Liver (tissue), 9 donors: ENCODE data around the gene RDX. TPM values are rescaled to one million over a fixed set of nuclear protein-coding genes. Genes with fewer than 3 reads are reported as not detected.

Experiments
- DNase-seq: peaks from one replicate; pipeline ENCODE4 v3.0.0-alpha.2; 2017; ENCODE audit warnings: low spot score
- H3K27ac ChIP-seq, 2 donors: one replicate each; pipeline ENCODE4 v1.7.0; 2013; ENCODE audit warnings: inconsistent platforms in 2 of 2, low read length in 2 of 2, control low read depth in 1 of 2, low read depth in 1 of 2, mild to moderate bottlenecking in 1 of 2
- H3K27me3 ChIP-seq, 4 donors: one replicate each; pipeline versions ENCODE4 v1.6.1 to v1.7.0; 2013; ENCODE audit warnings: low read length in 3 of 4, inconsistent platforms in 1 of 4, mild to moderate bottlenecking in 1 of 4, moderate library complexity in 1 of 4; ENCODE audit not compliant: control insufficient read depth in 4 of 4, insufficient read depth in 4 of 4
- H3K36me3 ChIP-seq, 4 donors: one replicate each; pipeline versions ENCODE4 v1.6.1 to v1.7.0; 2013; ENCODE audit warnings: low read length in 3 of 4, mild to moderate bottlenecking in 3 of 4, low read depth in 1 of 4, moderate library complexity in 1 of 4; ENCODE audit not compliant: control insufficient read depth in 4 of 4, insufficient read depth in 3 of 4
- H3K4me1 ChIP-seq, 4 donors: one replicate each; pipeline versions ENCODE4 v1.6.1 to v1.7.0; 2013; ENCODE audit warnings: low read length in 3 of 4, mild to moderate bottlenecking in 3 of 4, moderate library complexity in 1 of 4; ENCODE audit not compliant: control insufficient read depth in 4 of 4, insufficient read depth in 4 of 4
- H3K4me3 ChIP-seq, 3 donors: one replicate each; pipeline versions ENCODE4 v1.6.1 to v1.7.0; 2013; ENCODE audit warnings: low read length in 3 of 3, control low read depth in 1 of 3, low read depth in 1 of 3, mild to moderate bottlenecking in 1 of 3
- H3K9ac ChIP-seq, 2 donors: one replicate each; pipeline ENCODE4 v1.7.0; 2013; ENCODE audit warnings: low read length in 2 of 2, mild to moderate bottlenecking in 2 of 2, moderate library complexity in 2 of 2, control low read depth in 1 of 2, low read depth in 1 of 2
- H3K9me3 ChIP-seq, 4 donors: one replicate each; pipeline versions ENCODE4 v1.6.1 to v1.7.0; 2013; ENCODE audit warnings: low read length in 3 of 4; ENCODE audit not compliant: control insufficient read depth in 4 of 4
- ATF3 ChIP-seq: IDR thresholded peaks from 2 replicates; pipeline ENCODE4 v1.6.1; 2016; ENCODE audit warnings: antibody characterized with exemption
- CTCF ChIP-seq: fragments of 150-350 bp; IDR thresholded peaks from 2 replicates; pipeline ENCODE4 v1.5.1; 2017; ENCODE audit warnings: improper control_type of control experiment, low read depth, low read length; ENCODE audit not compliant: missing input control
- EGR1 ChIP-seq, 2 donors: IDR thresholded peaks; 2 replicates each; pipeline ENCODE4 v1.6.1; 2016 to 2018; ENCODE audit warnings: antibody characterized with exemption in 2 of 2, low read depth in 2 of 2
- FOXA1 ChIP-seq: IDR thresholded peaks from 2 replicates; pipeline ENCODE4 v1.6.1; 2016; ENCODE audit warnings: antibody characterized with exemption
- FOXA2 ChIP-seq: IDR thresholded peaks from 2 replicates; pipeline ENCODE4 v1.6.1; 2016; ENCODE audit warnings: antibody characterized with exemption
- GABPA ChIP-seq, 2 donors: IDR thresholded peaks in 1 of 2; conservative IDR thresholded peaks in 1 of 2; 2 replicates each; pipeline ENCODE4 v1.6.1; 2016; ENCODE audit warnings: antibody characterized with exemption in 2 of 2, mild to moderate bottlenecking in 1 of 2, moderate library complexity in 1 of 2
- HNF4A ChIP-seq, 2 donors: conservative IDR thresholded peaks; 2 replicates each; pipeline ENCODE4 v1.6.1; 2016; ENCODE audit warnings: antibody characterized with exemption in 2 of 2, mild to moderate bottlenecking in 2 of 2
- HNF4G ChIP-seq: IDR thresholded peaks from 2 replicates; pipeline ENCODE4 v1.6.1; 2016; ENCODE audit warnings: antibody characterized with exemption
- NR2F2 ChIP-seq: IDR thresholded peaks from 2 replicates; pipeline ENCODE4 v1.6.1; 2016; ENCODE audit warnings: antibody characterized with exemption
- RAD21 ChIP-seq, 2 donors: IDR thresholded peaks; 2 replicates each; pipeline ENCODE4 v1.6.1; 2016; ENCODE audit warnings: antibody characterized with exemption in 2 of 2, mild to moderate bottlenecking in 2 of 2
- RXRA ChIP-seq, 2 donors: IDR thresholded peaks; 2 replicates each; pipeline ENCODE4 v1.6.1; 2017 to 2018; ENCODE audit warnings: antibody characterized with exemption in 2 of 2, mild to moderate bottlenecking in 1 of 2
- SP1 ChIP-seq: IDR thresholded peaks from 2 replicates; pipeline ENCODE4 v1.6.1; 2018; ENCODE audit warnings: antibody characterized with exemption, mild to moderate bottlenecking
- TAF1 ChIP-seq: conservative IDR thresholded peaks from 2 replicates; pipeline ENCODE4 v1.6.1; 2016; ENCODE audit warnings: antibody characterized with exemption, mild to moderate bottlenecking
- YY1 ChIP-seq: IDR thresholded peaks from 2 replicates; pipeline ENCODE4 v1.6.1; 2016; ENCODE audit warnings: antibody characterized with exemption, mild to moderate bottlenecking
- ZBTB33 ChIP-seq: IDR thresholded peaks from 2 replicates; pipeline ENCODE4 v1.6.1; 2016; ENCODE audit warnings: antibody characterized with exemption
- polyA plus RNA-seq, 2 donors: library from polyadenylated mRNA; stranded (reverse) in 1 of 2; unstranded in 1 of 2; fragments of 200-250 nt in 1 of 2; fragments of >200 nt in 1 of 2; fragmentation: Nextera tagmentation in 1 of 2; extraction: Ambion mirVana in 1 of 2; gene quantifications; one replicate each; pipeline versions ENCODE4 v1.2.1 to v1.2.3, GENCODE V29; 2013 to 2015
- total RNA-seq, 2 donors: library from RNA; depleted of rRNA; stranded (reverse); fragments of >200 nt; gene quantifications; one replicate each; pipeline ENCODE4 v1.2.3, GENCODE V29; 2014
- TF ChIP-seq, protein P1 (sequence below): IDR thresholded peaks from 2 replicates; pipeline ENCODE4 v1.6.1; 2016; ENCODE audit warnings: antibody characterized with exemption, mild to moderate bottlenecking
- donor health status: healthy.
- donor health status: healthy.
- donor health status: healthy.
- donor health status: healthy.
- donor health status: healthy.

Gene RDX
- total and polyA plus RNA-seq, 4 donors, result 19.9 to 116 (median 53.9) TPM

DNA sequence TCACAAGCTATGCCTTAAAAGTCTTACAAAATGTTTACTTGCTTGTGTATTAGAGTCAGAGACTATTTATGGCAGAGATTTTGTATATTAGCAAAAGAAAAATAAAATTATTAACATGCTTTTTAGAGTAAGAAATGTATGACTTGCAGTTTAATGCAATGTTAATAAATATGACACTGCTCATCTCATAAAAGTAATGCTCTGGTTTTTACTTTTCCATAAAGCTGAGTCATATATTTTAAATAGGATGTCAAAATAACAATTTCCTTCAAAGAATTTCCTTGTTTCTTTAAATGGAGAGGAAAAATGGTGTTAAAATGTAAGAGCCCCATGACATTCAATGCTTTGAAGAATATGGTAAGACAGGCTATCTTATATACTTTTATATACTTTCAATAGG lies 16.3 kb upstream of the RDX start:
- Histone ChIP-seq H3K27ac (no peak overlapping the region), H3K4me1 (no peaks in the 10 kb centered on the region), H3K36me3 (no peaks in the 10 kb centered on the region), H3K4me3 (no peak overlapping the region), H3K9ac (no peak overlapping the region), H3K9me3 (no peaks in the 10 kb centered on the region), H3K27me3 (no peaks in the 10 kb centered on the region)
- DNase-seq, result no peak
- TF ChIP-seq YY1, result no peak
- TF ChIP-seq EGR1 (IDR thresholded peaks at IDR 0.05; ENCODE audit: low read depth in 2 of 2), result no peak
- TF ChIP-seq CTCF, result no peak
- TF ChIP-seq FOXA2, result no peak
- TF ChIP-seq TAF1, result no peak
- no peak for TF ChIP-seq HNF4A (conservative IDR thresholded peaks at IDR 0.05)
- no peak for TF ChIP-seq RAD21 (IDR thresholded peaks at IDR 0.05)
- TF ChIP-seq RXRA (IDR thresholded peaks at IDR 0.05), result no peak
- no peak for TF ChIP-seq GABPA (IDR thresholded peaks at IDR 0.05 in 1 of 2, conservative IDR thresholded peaks at IDR 0.05 in 1 of 2)
- no peak for TF ChIP-seq ZBTB33
- no peak for TF ChIP-seq SP1
- TF ChIP-seq FOXA1, result no peak
- TF ChIP-seq NR2F2, result no peak
- no peak for TF ChIP-seq HNF4G
- no peak for TF ChIP-seq ATF3
- TF ChIP-seq, protein P1, sequence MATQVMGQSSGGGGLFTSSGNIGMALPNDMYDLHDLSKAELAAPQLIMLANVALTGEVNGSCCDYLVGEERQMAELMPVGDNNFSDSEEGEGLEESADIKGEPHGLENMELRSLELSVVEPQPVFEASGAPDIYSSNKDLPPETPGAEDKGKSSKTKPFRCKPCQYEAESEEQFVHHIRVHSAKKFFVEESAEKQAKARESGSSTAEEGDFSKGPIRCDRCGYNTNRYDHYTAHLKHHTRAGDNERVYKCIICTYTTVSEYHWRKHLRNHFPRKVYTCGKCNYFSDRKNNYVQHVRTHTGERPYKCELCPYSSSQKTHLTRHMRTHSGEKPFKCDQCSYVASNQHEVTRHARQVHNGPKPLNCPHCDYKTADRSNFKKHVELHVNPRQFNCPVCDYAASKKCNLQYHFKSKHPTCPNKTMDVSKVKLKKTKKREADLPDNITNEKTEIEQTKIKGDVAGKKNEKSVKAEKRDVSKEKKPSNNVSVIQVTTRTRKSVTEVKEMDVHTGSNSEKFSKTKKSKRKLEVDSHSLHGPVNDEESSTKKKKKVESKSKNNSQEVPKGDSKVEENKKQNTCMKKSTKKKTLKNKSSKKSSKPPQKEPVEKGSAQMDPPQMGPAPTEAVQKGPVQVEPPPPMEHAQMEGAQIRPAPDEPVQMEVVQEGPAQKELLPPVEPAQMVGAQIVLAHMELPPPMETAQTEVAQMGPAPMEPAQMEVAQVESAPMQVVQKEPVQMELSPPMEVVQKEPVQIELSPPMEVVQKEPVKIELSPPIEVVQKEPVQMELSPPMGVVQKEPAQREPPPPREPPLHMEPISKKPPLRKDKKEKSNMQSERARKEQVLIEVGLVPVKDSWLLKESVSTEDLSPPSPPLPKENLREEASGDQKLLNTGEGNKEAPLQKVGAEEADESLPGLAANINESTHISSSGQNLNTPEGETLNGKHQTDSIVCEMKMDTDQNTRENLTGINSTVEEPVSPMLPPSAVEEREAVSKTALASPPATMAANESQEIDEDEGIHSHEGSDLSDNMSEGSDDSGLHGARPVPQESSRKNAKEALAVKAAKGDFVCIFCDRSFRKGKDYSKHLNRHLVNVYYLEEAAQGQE, result no peak
